ENCODE data around the gene PADI6. TPM values are rescaled to one million over a fixed set of nuclear protein-coding genes. Genes with fewer than 3 reads are reported as not detected.

The PADI6 gene
- total RNA-seq, 4 donors from 2014 or later, result not detected

DNA sequence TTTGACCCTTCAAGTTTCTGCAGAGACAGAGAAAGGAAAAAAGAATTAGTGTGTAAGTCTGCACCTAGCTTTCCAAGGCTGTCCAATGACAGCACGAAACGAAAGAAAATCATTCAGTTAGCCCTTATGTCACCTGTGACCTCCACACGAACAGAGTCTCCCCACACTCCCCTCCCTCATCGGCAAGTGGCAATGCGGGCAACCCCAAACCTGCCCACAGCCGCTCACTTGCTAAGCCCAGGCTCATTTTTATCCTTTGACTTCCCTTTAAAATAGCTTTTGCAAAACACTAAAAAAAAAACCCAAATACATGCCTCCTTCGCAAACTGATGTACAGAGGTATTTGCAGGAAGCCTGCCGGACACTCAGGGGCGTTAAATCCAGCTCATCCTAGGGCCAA lies 57.2 kb downstream of the PADI6 start:
- no peak for DNase-seq (ENCODE audit: low spot score in 2 of 2)
- intact Hi-C loops (cut with DNase I; ENCODE audit: low total_unique reads), result loop anchor here (10.0 kb wide), 1 partner anchor 176 kb away; no protein-coding TSS in a partner anchor
- TF ChIP-seq POLR2A (IDR thresholded peaks at IDR 0.05), result no peak
- TF ChIP-seq, protein P1, sequence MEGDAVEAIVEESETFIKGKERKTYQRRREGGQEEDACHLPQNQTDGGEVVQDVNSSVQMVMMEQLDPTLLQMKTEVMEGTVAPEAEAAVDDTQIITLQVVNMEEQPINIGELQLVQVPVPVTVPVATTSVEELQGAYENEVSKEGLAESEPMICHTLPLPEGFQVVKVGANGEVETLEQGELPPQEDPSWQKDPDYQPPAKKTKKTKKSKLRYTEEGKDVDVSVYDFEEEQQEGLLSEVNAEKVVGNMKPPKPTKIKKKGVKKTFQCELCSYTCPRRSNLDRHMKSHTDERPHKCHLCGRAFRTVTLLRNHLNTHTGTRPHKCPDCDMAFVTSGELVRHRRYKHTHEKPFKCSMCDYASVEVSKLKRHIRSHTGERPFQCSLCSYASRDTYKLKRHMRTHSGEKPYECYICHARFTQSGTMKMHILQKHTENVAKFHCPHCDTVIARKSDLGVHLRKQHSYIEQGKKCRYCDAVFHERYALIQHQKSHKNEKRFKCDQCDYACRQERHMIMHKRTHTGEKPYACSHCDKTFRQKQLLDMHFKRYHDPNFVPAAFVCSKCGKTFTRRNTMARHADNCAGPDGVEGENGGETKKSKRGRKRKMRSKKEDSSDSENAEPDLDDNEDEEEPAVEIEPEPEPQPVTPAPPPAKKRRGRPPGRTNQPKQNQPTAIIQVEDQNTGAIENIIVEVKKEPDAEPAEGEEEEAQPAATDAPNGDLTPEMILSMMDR (IDR thresholded peaks at IDR 0.05), result no peak
- no peak overlapping the region for H3K4me3 ChIP-seq (ENCODE audit: low read depth, poor library complexity, severe bottlenecking)
- WGBS, 2 donors, result 90 to 93% methylated on average over 9 of the region's 9 CpGs

DNA sequence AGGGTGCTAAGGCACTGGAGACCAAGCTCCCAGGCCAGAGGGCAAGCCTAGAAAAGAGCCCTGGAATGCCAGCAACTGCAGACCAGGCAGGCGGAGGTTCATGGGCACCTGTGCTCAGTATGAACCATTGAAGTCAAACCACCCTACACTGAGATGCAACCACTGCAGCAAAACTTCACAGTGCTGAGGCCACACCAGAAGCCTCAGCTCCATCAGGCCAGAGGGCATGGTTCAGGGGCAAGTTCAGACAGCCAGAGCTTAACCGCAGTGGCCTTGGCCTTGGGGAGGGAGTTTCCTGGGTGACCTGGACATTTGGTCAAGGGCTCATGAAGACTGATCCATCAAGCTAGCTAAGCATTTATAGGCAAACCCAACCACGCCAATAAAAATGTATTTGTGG lies 60.4 kb downstream of the PADI6 start:
- WGBS, 2 donors, result 92 to 98% methylated on average over 3 of the region's 3 CpGs
- H3K4me3 ChIP-seq (ENCODE audit: low read depth, poor library complexity, severe bottlenecking), result no peak overlapping the region
- DNase-seq (ENCODE audit: low spot score in 2 of 2), result no peak
- TF ChIP-seq, protein P1 (IDR thresholded peaks at IDR 0.05), result no peak
- no peak for TF ChIP-seq POLR2A (IDR thresholded peaks at IDR 0.05)
- intact Hi-C loops (cut with DNase I; ENCODE audit: low total_unique reads), result no loop called here

DNA sequence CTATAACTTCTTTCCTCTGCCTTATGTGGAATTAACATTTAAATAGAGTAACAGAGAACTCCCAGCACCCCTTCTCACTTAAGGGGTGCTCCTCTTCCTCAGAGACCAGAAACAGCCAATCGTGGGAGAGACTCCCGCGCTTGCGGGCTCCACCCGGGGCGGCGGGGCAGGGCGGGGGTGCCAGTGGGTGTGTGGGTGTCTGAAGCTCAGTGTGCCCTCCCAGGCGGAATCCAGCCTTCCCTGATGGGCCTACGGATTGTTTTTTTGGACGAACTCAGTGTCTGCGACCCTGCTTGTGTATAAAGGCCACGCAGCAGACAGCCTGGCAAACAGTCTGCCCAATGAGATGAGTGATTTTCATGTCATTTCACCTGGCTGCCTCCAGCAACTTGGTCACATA lies 61.3 kb downstream of the PADI6 start:
- DNase-seq (ENCODE audit: low spot score in 2 of 2), result no peak

DNA sequence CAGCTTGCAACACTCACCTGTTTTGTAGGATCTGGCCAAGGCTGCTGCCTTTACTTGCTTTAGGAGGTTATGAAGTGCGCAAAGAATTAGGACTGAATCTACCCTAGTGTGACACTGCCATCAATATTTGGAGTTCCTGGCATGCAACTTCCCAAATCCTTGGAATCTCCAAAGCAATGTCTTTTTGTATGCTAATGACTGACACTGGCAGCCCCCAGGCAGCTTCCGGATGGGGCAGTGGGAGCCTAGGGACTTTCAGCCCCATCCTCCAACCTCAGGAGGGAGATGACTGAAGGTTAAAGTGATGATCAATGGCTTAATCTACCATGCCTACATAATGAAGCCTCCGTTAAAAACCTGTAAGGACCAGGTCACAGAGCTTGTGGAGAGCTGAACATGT lies 62.0 kb downstream of the PADI6 start:
- WGBS, 2 donors, result 81 to 83% methylated on average over 3 of the region's 3 CpGs
- intact Hi-C loops (cut with DNase I; ENCODE audit: low total_unique reads), result no loop called here
- no peak for TF ChIP-seq POLR2A (IDR thresholded peaks at IDR 0.05)
- TF ChIP-seq, protein P1 (IDR thresholded peaks at IDR 0.05), result no peak
- H3K4me3 ChIP-seq (ENCODE audit: low read depth, poor library complexity, severe bottlenecking), result no peak overlapping the region
- no peak for DNase-seq (ENCODE audit: low spot score in 2 of 2)

More for the DNA sequence above, 61.3 kb downstream of the PADI6 start:
- H3K4me3 ChIP-seq (ENCODE audit: low read depth, poor library complexity, severe bottlenecking), result no peak overlapping the region
- intact Hi-C loops (cut with DNase I; ENCODE audit: low total_unique reads), result no loop called here
- 78 to 82% methylated on average over 13 of the region's 13 CpGs for WGBS, 2 donors
- no peak for TF ChIP-seq POLR2A (IDR thresholded peaks at IDR 0.05)
- TF ChIP-seq, protein P1 (IDR thresholded peaks at IDR 0.05), result no peak

DNA sequence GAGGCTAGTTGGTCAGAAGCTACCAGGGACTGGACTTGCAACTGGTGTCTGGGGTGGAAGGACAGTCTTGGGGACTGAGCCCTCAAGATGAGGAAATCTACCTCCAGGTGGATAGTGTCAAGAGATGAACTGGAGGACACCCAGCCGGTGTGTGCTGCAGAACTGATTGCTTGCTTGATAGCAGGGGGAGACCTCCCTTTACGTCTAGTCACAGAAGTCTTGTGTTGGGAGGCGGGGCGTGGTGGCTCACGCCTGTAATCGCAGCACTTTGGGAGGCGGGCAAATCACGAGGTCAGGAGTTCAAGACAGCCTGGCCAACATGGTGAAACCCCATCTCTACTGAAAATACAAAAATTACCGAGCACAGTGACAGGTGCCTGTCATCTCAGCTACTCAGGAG lies 62.6 kb downstream of the PADI6 start:
- no peak for DNase-seq (ENCODE audit: low spot score in 2 of 2)
- intact Hi-C loops (cut with DNase I; ENCODE audit: low total_unique reads), result no loop called here
- 76 to 81% methylated on average over 9 of the region's 9 CpGs for WGBS, 2 donors
- TF ChIP-seq, protein P1 (IDR thresholded peaks at IDR 0.05), result no peak
- no peak for TF ChIP-seq POLR2A (IDR thresholded peaks at IDR 0.05)
- H3K4me3 ChIP-seq (ENCODE audit: low read depth, poor library complexity, severe bottlenecking), result no peak overlapping the region
